Prostate gland (tissue), 2 donors: ENCODE results near the gene DPH1.

ENCODE experiments used
- CTCF ChIP-seq, 4 experiments: fragments of 200-600 bp in 2 of 4; fragments of 450-650 bp in 2 of 4; sonication (generic) in 2 of 4; IDR thresholded peaks; 1 replicate in 3 of 4; 2 replicates in 1 of 4; pipeline ENCODE4 v1.5.1; 2016 to 2019; ENCODE audit warnings: antibody characterized with exemption in 4 of 4, mild to moderate bottlenecking in 2 of 4, moderate library complexity in 2 of 4
- POLR2A ChIP-seq: fragments of 450-650 bp; IDR thresholded peaks from one replicate; pipeline ENCODE4 v1.6.1; 2016; ENCODE audit warnings: antibody characterized with exemption, mild to moderate bottlenecking
- POLR2AphosphoS5 ChIP-seq: sonication (generic); formaldehyde crosslinking; IDR thresholded peaks from one replicate; pipeline ENCODE4 v1.6.1; 2017; ENCODE audit warnings: antibody characterized with exemption

DNA sequence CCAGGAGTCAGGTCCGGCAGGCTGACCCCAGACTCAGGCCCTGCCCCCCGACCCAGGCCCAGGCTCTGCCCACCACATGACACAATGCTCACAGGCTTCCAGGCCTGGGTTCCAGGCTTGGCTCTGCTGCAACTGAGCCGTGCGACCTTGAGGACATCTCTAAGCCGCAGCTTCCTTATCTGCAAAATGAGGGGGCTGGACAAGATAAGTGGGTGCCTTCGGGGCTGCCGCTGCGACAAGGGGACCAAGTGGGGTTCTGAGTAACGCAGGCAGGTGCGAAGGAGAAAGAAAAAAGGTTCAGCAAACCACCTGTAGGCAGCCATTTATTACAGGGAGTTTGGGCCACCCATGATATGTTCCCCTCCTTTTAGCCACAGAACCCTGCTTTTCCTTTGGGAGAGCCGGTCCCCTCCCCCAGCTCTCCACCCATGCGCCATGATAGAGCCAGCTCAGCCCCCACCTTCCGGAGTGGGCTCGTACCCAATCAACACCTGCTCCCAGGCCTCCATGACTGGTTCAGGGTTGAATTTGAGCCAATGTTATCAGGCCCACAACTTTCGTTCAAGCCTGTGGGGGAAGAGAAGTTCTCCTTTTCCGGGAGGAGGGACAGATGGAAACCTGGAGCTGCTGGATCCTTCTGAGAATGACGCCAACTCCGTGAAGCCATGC lies 43.0 kb upstream of the DPH1 start:
- TF ChIP-seq CTCF (IDR thresholded peaks at IDR 0.05) (no peak), POLR2AphosphoS5 (no peak), POLR2A (no peak)
